HL-60 (cell line): ENCODE measurements around the gene IQCH.
A peak's percentile ranks its signal among the peaks of the same experiment; 100 is the strongest.
"Not testable (repeated sequence)": the region's sequence is repeated elsewhere in the genome, so short reads cannot be mapped to it uniquely, and the experiment has no call there.

Experiments used
- DNase-seq, 2 experiments: peaks; one replicate each; pipeline ENCODE4 v3.0.0-alpha.2; 2010 to 2020; ENCODE audit warnings: low read depth in 1 of 2, low spot score in 1 of 2
- H3K27ac ChIP-seq: fragments of 250-450 bp; sonication (Bioruptor Pico); replicated peaks from 2 replicates; pipeline ENCODE4 v1.5.1; 2020; ENCODE audit warnings: mild to moderate bottlenecking, moderate library complexity
- H3K27me3 ChIP-seq: fragments of 250-450 bp; sonication (Bioruptor Pico); 2 replicates; pipeline ENCODE4 v1.5.1; 2021; ENCODE audit warnings: mild to moderate bottlenecking, moderate library complexity; ENCODE audit not compliant: insufficient read depth, poor library complexity, severe bottlenecking
- H3K4me3 ChIP-seq: replicated peaks from 2 replicates; pipeline ENCODE4 v1.5.1; 2011; ENCODE audit warnings: mild to moderate bottlenecking, control low read depth, low read length; ENCODE audit not compliant: insufficient read depth
- GABPA ChIP-seq: IDR thresholded peaks from 2 replicates; pipeline ENCODE4 v1.6.1; 2012; ENCODE audit warnings: low read depth
- POLR2AphosphoS5 ChIP-seq: IDR thresholded peaks from 2 replicates; pipeline ENCODE4 v1.6.1; 2012; ENCODE audit warnings: low read depth
- SPI1 ChIP-seq: IDR thresholded peaks from 2 replicates; pipeline ENCODE4 v1.6.1; 2012; ENCODE audit warnings: low read depth, mild to moderate bottlenecking, borderline replicate concordance
- TF ChIP-seq, protein P1 (sequence below): IDR thresholded peaks from one replicate; pipeline ENCODE4 v1.5.1; 2011; ENCODE audit warnings: low read length, control low read depth, inconsistent platforms; ENCODE audit not compliant: insufficient read depth
- TF ChIP-seq, protein P2 (sequence below): IDR thresholded peaks from 2 replicates; pipeline ENCODE4 v1.6.1; 2012; ENCODE audit warnings: low read depth; ENCODE audit not compliant: insufficient replicate concordance

Gene IQCH

DNA sequence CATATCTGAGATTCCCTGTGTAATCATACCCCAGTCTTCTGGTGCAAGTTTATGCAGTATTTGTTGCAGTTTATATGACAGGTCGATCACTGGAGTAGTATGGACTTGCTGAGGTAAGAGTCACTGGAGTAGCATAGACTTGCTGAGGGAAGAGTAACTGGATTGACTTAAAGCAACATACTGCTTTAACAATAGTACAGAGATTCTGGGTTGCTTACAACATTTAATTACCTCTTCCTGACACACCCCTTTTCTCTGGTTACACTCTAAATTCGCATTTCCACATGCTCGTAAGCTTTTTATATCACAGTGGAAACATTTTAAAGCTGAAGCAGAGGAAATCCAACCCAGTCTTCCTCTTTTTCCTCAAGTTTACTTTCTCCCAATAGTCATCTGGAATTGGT, 11.9 kb upstream of the IQCH start:
- Histone ChIP-seq H3K27ac (no peak overlapping the region), H3K4me3 (no peak overlapping the region), H3K27me3 (no peaks in the 10 kb centered on the region)
- TF ChIP-seq, protein P1, sequence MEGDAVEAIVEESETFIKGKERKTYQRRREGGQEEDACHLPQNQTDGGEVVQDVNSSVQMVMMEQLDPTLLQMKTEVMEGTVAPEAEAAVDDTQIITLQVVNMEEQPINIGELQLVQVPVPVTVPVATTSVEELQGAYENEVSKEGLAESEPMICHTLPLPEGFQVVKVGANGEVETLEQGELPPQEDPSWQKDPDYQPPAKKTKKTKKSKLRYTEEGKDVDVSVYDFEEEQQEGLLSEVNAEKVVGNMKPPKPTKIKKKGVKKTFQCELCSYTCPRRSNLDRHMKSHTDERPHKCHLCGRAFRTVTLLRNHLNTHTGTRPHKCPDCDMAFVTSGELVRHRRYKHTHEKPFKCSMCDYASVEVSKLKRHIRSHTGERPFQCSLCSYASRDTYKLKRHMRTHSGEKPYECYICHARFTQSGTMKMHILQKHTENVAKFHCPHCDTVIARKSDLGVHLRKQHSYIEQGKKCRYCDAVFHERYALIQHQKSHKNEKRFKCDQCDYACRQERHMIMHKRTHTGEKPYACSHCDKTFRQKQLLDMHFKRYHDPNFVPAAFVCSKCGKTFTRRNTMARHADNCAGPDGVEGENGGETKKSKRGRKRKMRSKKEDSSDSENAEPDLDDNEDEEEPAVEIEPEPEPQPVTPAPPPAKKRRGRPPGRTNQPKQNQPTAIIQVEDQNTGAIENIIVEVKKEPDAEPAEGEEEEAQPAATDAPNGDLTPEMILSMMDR = no peak
- TF ChIP-seq, protein P2, sequence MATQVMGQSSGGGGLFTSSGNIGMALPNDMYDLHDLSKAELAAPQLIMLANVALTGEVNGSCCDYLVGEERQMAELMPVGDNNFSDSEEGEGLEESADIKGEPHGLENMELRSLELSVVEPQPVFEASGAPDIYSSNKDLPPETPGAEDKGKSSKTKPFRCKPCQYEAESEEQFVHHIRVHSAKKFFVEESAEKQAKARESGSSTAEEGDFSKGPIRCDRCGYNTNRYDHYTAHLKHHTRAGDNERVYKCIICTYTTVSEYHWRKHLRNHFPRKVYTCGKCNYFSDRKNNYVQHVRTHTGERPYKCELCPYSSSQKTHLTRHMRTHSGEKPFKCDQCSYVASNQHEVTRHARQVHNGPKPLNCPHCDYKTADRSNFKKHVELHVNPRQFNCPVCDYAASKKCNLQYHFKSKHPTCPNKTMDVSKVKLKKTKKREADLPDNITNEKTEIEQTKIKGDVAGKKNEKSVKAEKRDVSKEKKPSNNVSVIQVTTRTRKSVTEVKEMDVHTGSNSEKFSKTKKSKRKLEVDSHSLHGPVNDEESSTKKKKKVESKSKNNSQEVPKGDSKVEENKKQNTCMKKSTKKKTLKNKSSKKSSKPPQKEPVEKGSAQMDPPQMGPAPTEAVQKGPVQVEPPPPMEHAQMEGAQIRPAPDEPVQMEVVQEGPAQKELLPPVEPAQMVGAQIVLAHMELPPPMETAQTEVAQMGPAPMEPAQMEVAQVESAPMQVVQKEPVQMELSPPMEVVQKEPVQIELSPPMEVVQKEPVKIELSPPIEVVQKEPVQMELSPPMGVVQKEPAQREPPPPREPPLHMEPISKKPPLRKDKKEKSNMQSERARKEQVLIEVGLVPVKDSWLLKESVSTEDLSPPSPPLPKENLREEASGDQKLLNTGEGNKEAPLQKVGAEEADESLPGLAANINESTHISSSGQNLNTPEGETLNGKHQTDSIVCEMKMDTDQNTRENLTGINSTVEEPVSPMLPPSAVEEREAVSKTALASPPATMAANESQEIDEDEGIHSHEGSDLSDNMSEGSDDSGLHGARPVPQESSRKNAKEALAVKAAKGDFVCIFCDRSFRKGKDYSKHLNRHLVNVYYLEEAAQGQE = no peak
- TF ChIP-seq POLR2AphosphoS5 (no peak), GABPA (no peak), SPI1 (peak; percentile 63; the same call in 1 of the 2 replicates)
- DNase-seq = peak in 1 of 2 experiments; percentile 19

DNA sequence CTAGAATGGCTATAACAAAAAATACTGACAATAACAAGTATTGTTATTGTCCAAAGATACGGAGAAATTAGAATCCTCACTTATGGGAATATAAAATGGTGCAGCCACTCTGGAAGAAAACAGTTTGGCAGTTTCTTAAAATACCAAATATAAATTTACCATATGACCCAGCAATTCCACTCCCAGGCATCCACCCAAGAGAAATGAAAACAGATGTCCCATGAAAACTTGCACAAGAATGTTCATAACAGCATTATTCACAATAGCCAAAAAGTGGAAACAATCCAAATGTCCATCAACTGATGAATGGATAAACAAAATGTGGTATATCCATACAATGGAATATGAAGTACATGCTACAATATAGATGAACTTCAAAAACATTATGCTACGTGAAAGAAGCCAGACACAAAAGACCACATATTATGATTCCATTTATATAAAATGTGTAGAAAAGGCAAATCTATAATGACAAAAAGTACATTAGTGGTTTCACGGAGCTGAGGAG, 9.6 kb upstream of the IQCH start:
- DNase-seq = no peak

DNA sequence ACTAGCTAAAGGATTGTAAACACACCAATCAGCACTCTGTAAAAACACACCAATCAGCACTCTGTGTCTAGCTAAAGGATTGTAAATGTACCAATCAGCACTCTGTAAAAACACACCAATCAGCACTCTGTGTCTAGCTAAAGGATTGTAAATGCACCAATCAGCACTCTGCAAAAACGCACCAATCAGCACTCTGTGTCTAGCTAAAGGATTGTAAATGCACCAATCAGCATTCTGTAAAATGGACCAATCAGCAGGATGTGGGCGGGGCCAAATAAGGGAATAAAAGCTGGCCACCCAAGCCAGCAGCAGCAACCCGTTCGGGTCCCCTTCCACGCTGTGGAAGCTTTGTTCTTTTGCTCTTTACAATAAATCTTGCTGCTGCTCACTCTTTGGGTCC, 8.0 kb upstream of the IQCH start:
- H3K27me3 ChIP-seq, H3K4me3 ChIP-seq, DNase-seq, H3K27ac ChIP-seq: not testable (repeated sequence)

More for the DNA sequence above, 9.6 kb upstream of the IQCH start:
- Histone ChIP-seq H3K27ac (no peak overlapping the region), H3K27me3 (no peaks in the 10 kb centered on the region), H3K4me3 (no peak overlapping the region)
- TF ChIP-seq, protein P2 = no peak
- no peak for TF ChIP-seq POLR2AphosphoS5
- TF ChIP-seq, protein P1 = no peak
- no peak for TF ChIP-seq GABPA
- TF ChIP-seq SPI1 = no peak

DNA sequence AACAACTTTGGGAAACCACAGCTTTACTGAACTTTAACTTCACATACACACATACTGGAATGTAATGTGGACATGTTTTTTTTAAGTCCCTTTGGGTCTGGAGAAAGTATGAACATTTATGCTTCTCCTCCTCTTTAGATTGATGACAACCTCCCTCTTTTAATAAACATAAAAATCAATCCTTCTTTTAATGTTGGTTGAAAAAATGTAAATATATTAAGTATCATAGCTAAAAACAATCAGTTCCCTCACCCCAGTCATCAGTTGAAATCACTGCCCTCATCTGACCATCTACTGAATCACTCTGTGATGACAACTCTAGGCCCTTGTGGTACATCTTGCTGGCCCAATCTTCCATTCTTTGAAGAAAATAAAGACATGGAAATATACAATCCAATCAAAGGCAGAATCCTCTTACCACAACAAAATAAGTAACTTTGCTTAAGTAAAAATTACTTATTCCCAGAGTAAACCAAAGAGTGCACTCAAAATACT, 6.5 kb upstream of the IQCH start:
- TF ChIP-seq, protein P1 = no peak
- no peak for TF ChIP-seq SPI1
- TF ChIP-seq, protein P2 = no peak
- no peak for TF ChIP-seq POLR2AphosphoS5
- TF ChIP-seq GABPA = no peak
- no peak for DNase-seq
- Histone ChIP-seq H3K4me3 (no peak overlapping the region), H3K27ac (no peak overlapping the region), H3K27me3 (no peaks in the 10 kb centered on the region)
